ENCODE measurements around the gene ABO.

DNA sequence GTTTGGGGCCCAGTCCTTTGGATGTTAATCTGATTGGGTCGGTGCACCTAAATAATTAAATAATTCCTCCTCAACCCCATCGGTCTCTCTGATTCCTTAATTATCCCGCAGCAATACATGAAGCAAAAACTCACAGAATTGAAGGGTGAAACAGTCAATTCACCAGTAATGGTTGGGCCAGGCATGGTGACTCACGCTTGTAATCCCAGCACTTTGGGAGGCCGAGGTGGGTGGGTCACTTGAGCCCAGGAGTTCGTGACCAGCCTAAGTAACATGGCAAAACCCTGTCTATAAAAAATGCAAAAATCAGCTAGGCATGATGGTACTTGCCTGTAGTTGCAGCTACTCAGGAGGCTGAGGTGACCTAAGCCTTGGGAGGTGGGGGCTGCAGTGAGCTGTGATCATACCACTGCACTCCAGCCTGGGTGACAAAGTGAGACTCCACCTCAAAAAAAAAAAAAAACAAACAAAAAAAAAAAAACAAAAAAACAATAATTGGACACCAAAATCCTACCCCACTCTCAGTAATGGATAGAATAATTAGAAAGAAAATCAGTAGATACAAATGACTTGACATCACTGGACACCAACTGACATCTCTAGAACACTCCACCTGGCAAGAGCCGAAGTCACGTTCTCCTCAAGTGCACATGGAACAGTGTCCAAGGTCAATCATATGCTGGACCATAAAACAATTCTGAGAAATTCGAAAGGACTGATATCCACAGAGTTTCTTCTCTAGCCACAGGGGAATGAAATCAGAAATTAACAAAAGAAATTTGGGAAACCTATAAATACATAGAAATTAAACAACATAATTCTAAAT, 5.3 kb downstream of the ABO start:
- TF ChIP-seq CTCF (IDR thresholded peaks at IDR 0.05; ENCODE audit: extremely low read depth in 1 of 2, insufficient read depth in 1 of 2, low read depth in 1 of 2, low read length in 2 of 2): no peak
- no peak for TF ChIP-seq EZH2 (IDR thresholded peaks at IDR 0.05; ENCODE audit: borderline replicate concordance, low read depth, low read length, severe bottlenecking)

Measured in endothelial cell of umbilical vein (primary cell).